Stimulated activated memory B cell treated with anti-CD40 and anti-IgM and Interleukin-4, amounts not matched to agents 10 μg/mL and 1 μg/mL and 100 μg/mL, for 72 hours (primary cell): Measurements from ENCODE around the gene ILRUN.
"Not testable (repeated sequence)": the region's sequence is repeated elsewhere in the genome, so short reads cannot be mapped to it uniquely, and the experiment has no call there.

Experiments
- ATAC-seq: fragments of 150-1000 bp; cut with Tn5 transposase; 2 replicates; pipeline ENCODE4 v1.10.0; 2021
- H3K27ac Mint-ChIP-seq: one replicate; pipeline ENCODE4 v1.8.0; 2022; ENCODE audit warnings: mild to moderate bottlenecking, mixed read lengths
- H3K27me3 Mint-ChIP-seq: one replicate; pipeline ENCODE4 v1.8.0; 2022; ENCODE audit warnings: mixed read lengths
- H3K36me3 Mint-ChIP-seq: one replicate; pipeline ENCODE4 v1.8.0; 2022; ENCODE audit warnings: mixed read lengths
- H3K4me1 Mint-ChIP-seq: one replicate; pipeline ENCODE4 v1.8.0; 2022; ENCODE audit warnings: mixed read lengths
- H3K4me3 Mint-ChIP-seq: one replicate; pipeline ENCODE4 v1.8.0; 2022; ENCODE audit warnings: mild to moderate bottlenecking, moderate library complexity, mixed read lengths
- H3K9me3 Mint-ChIP-seq: one replicate; pipeline ENCODE4 v1.8.0; 2022; ENCODE audit warnings: mixed read lengths

The ILRUN gene

DNA sequence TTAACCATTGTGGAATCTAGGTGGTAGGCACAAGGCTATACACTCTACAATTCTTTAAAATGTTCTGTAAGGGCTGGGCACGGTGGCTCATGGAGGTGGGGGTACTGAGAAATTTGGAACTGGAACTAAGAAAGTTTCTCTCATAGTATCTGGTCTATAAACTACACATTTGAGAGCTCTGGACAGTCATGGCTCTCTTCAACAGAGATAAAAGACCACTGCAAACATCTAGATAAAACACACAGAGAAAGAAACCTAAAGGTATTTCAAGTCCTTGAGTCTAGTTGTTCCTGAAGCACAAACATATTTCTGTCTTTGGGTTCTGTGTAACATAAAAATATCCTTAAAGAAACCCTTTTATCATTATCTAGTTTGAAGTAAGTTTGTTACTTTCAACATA lies 35.2 kb downstream of the ILRUN start:
- no peaks in the 10 kb centered on the region for H3K9me3 Mint-ChIP-seq
- no peak for ATAC-seq
- no peaks in the 10 kb centered on the region for H3K36me3 Mint-ChIP-seq
- H3K27ac Mint-ChIP-seq = peak overlapping the region; percentile 91
- H3K4me1 Mint-ChIP-seq = peaks cover 70% of the 10 kb centered on the region
- H3K4me3 Mint-ChIP-seq = peak overlapping the region; percentile 47
- H3K27me3 Mint-ChIP-seq = no peaks in the 10 kb centered on the region

- H3K27me3 Mint-ChIP-seq = no peaks in the 10 kb centered on the region
- peaks cover 6% of the 10 kb centered on the region for H3K36me3 Mint-ChIP-seq
- H3K9me3 Mint-ChIP-seq = no peaks in the 10 kb centered on the region
- no peak overlapping the region for H3K4me3 Mint-ChIP-seq
- peaks cover 64% of the 10 kb centered on the region for H3K4me1 Mint-ChIP-seq
- no peak for ATAC-seq
- H3K27ac Mint-ChIP-seq = peak overlapping the region; percentile 98
Measured at GRCh38 chr6:34658605-34659265, 37.8 kb downstream of the ILRUN start.

- Mint-ChIP-seq H3K27ac (peak overlapping the region; percentile 98), H3K4me1 (peaks cover 59% of the 10 kb centered on the region)
- ATAC-seq, H3K27me3 Mint-ChIP-seq, H3K36me3 Mint-ChIP-seq, H3K4me3 Mint-ChIP-seq, H3K9me3 Mint-ChIP-seq: not testable (repeated sequence)
Measured at GRCh38 chr6:34657979-34658480, 38.5 kb downstream of the ILRUN start.

DNA sequence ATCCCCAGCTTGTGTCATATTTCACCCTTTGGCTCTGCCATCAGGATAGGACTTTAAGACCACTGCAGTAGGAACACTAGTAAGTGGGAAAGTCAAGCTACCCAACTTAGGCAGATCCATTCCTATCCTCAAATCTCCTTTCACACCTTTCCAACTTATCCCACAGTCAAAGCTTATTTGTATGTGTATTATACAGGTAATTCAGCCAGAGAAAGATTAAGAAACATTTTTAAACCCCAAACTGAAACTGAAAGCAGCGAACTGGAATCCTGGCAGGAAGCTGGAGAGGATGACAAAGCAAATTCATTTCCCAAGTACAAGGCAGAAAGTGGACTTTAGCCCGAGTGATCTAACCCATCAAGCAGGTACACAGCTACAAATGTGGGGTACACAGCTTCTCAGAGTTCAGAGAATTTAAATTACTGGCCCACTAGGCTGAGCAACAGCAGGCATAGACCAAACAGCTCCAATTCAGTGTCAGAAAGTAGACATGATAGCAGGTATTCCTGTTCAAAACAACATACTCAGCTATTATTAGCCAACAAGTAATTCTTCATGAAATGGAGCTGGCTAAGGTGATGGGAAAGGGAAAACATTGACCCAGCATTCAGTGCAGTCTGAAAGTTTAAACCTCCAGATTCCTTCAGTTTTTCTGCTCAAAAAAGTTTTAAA lies 39.1 kb downstream of the ILRUN start:
- peaks cover 53% of the 10 kb centered on the region for H3K4me1 Mint-ChIP-seq
- H3K4me3 Mint-ChIP-seq = peak overlapping the region; percentile 76
- H3K36me3 Mint-ChIP-seq = peaks cover 6% of the 10 kb centered on the region
- H3K27me3 Mint-ChIP-seq = no peaks in the 10 kb centered on the region
- peak overlapping the region; percentile 98 for H3K27ac Mint-ChIP-seq
- no peak for ATAC-seq
- H3K9me3 Mint-ChIP-seq = no peaks in the 10 kb centered on the region

DNA sequence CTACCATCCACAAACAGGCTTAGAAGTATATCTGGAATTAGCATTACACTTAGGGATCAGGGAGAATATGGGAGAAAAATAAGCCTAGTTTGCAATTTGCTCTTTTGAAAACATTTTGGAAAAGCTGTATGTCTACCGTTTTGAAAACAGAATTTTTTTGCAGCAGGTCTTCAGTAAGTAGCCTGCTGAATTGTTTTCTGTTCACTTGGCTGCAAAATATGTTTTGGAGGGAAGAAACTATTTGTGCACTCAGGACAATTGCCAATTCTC lies 39.6 kb downstream of the ILRUN start:
- no peak for ATAC-seq
- H3K4me3 Mint-ChIP-seq = peak overlapping the region; percentile 76
- H3K4me1 Mint-ChIP-seq = peaks cover 51% of the 10 kb centered on the region
- peak overlapping the region; percentile 98 for H3K27ac Mint-ChIP-seq
- H3K27me3 Mint-ChIP-seq = no peaks in the 10 kb centered on the region
- peaks cover 6% of the 10 kb centered on the region for H3K36me3 Mint-ChIP-seq
- no peaks in the 10 kb centered on the region for H3K9me3 Mint-ChIP-seq

DNA sequence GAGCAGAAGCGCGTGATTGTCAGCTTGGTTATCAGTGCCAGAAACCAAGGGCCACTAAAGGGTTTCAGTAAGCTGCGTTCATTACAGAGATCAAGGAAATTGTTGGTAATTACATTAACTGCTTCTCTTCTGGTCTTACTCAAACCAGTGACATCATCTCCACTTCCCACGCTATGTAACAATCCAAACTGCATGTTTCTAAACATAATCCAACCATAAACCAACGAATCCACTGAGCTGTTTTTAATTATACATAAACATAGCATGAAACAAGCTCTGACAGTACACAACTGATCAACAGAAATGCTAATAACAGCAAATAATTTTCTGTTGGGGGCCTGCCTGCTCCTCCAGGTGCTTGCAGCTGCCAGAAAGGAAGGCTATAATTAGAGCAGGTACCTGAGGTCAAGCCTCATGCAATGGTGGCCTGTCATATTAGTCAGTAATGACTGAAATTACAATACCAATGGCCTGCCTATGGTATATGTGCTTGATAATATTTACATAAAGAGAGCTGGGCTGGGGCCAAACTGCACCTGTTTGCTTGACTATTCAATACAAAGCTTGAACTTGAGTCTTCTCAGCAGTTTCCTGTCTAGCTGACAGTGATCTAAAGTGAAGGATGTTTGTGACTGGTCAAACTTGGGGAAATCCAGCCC lies 40.1 kb downstream of the ILRUN start:
- Mint-ChIP-seq H3K4me1 (peaks cover 49% of the 10 kb centered on the region), H3K4me3 (peak overlapping the region; percentile 76), H3K36me3 (peaks cover 6% of the 10 kb centered on the region), H3K9me3 (no peaks in the 10 kb centered on the region), H3K27me3 (no peaks in the 10 kb centered on the region), H3K27ac (peak overlapping the region; percentile 98)
- peak; percentile 96 for ATAC-seq

DNA sequence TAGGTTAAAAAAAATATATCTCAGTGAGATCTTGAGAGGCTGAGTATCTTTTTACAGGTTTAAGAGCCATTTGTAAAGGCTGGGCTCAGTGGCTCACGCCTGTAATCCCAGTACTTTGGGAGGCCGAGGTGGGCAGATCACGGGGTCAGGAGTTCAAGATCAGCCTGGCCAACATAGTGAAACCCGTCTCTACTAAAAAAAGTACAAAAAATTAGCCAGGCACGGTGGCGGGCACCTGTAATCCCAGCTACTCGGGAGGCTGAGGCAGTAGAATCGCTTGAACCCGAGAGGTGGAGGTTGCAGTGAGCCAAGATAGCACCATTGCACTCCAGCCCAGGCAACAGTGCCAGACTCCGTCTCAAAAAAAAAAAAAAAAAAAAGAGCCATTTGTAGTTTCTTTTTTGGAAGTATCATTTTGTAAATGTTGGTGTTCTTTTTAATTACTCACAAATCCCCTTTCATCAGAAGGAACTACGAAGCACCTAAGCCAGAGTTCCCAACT lies 40.6 kb downstream of the ILRUN start:
- not testable (repeated sequence) for ATAC-seq, H3K27me3 Mint-ChIP-seq
- H3K4me1 Mint-ChIP-seq = peaks cover 50% of the 10 kb centered on the region

GRCh38 chr6:34654061-34654710 lies 42.4 kb downstream of the ILRUN start:
- Mint-ChIP-seq H3K27ac (no peak overlapping the region), H3K4me1 (peaks cover 50% of the 10 kb centered on the region), H3K9me3 (no peaks in the 10 kb centered on the region), H3K27me3 (no peaks in the 10 kb centered on the region), H3K36me3 (peaks cover 7% of the 10 kb centered on the region), H3K4me3 (no peak overlapping the region)
- ATAC-seq = no peak

More for the DNA sequence above, 40.6 kb downstream of the ILRUN start:
- not testable (repeated sequence) for H3K9me3 Mint-ChIP-seq, H3K36me3 Mint-ChIP-seq
- peak overlapping the region; percentile 98 for H3K27ac Mint-ChIP-seq
- peak overlapping the region; percentile 76 for H3K4me3 Mint-ChIP-seq

GRCh38 chr6:34652263-34652662 lies 44.3 kb downstream of the ILRUN start:
- no peak for ATAC-seq
- H3K27me3 Mint-ChIP-seq = no peaks in the 10 kb centered on the region
- H3K9me3 Mint-ChIP-seq = no peaks in the 10 kb centered on the region
- peaks cover 41% of the 10 kb centered on the region for H3K4me1 Mint-ChIP-seq
- H3K27ac Mint-ChIP-seq = no peak overlapping the region
- H3K4me3 Mint-ChIP-seq = no peak overlapping the region
- peaks cover 16% of the 10 kb centered on the region for H3K36me3 Mint-ChIP-seq

DNA sequence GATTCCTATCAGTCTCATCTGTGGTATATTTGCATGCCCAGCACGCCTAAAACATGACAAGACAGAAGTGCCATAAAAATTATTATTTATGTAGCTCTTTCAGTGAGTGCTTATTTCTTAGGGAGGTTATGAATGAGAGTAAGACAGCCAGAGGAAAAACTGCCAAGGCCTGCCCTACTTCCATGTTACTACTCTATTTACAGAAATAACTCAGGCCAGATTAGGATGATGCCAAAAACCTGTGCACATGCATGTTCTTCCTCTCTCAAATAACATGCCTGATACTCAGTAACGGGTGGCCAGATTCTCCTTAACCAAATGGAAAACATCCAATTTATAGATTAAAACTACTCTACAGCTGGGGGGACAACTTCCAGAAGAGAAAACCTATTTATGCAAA lies 45.7 kb downstream of the ILRUN start:
- peaks cover 39% of the 10 kb centered on the region for H3K4me1 Mint-ChIP-seq
- peak overlapping the region; percentile 35 for H3K27ac Mint-ChIP-seq
- H3K9me3 Mint-ChIP-seq = no peaks in the 10 kb centered on the region
- H3K36me3 Mint-ChIP-seq = peaks cover 26% of the 10 kb centered on the region
- H3K27me3 Mint-ChIP-seq = no peaks in the 10 kb centered on the region
- no peak for ATAC-seq
- H3K4me3 Mint-ChIP-seq = no peak overlapping the region

- not testable (repeated sequence) for H3K9me3 Mint-ChIP-seq, H3K27me3 Mint-ChIP-seq, H3K4me3 Mint-ChIP-seq, H3K27ac Mint-ChIP-seq, ATAC-seq
- Mint-ChIP-seq H3K36me3 (peaks cover 32% of the 10 kb centered on the region), H3K4me1 (peaks cover 37% of the 10 kb centered on the region)
Measured at GRCh38 chr6:34650232-34650631, 46.3 kb downstream of the ILRUN start.

GRCh38 chr6:34648806-34649205 lies 47.8 kb downstream of the ILRUN start:
- peaks cover 43% of the 10 kb centered on the region for H3K4me1 Mint-ChIP-seq
- H3K36me3 Mint-ChIP-seq = peaks cover 41% of the 10 kb centered on the region
- no peak overlapping the region for H3K4me3 Mint-ChIP-seq
- H3K9me3 Mint-ChIP-seq = no peaks in the 10 kb centered on the region
- no peak for ATAC-seq
- no peaks in the 10 kb centered on the region for H3K27me3 Mint-ChIP-seq
- no peak overlapping the region for H3K27ac Mint-ChIP-seq
